HEK293 (cell line): ENCODE data around the gene SLC35F6.

Experiments used
- OSR2 ChIP-seq: fragments of 450-650 bp; formaldehyde crosslinking; IDR thresholded peaks from 2 replicates; pipeline ENCODE4 v1.5.1; 2016; ENCODE audit warnings: missing biosample characterization, missing genetic modification characterization
- PBX3 ChIP-seq: sonication (generic); formaldehyde crosslinking; IDR thresholded peaks from 2 replicates; pipeline ENCODE4 v1.8.1; 2022; ENCODE audit warnings: mild to moderate bottlenecking, moderate library complexity, missing genetic modification reagents
- PRDM10 ChIP-seq: fragments of 450-650 bp; formaldehyde crosslinking; IDR thresholded peaks from 2 replicates; pipeline ENCODE4 v1.5.1; 2016; ENCODE audit warnings: missing biosample characterization, missing genetic modification characterization
- PRDM4 ChIP-seq: fragments of 450-650 bp; formaldehyde crosslinking; IDR thresholded peaks from 2 replicates; pipeline ENCODE4 v1.5.1; 2017; ENCODE audit warnings: missing biosample characterization, missing genetic modification characterization
- SALL2 ChIP-seq: fragments of 450-650 bp; formaldehyde crosslinking; IDR thresholded peaks from 2 replicates; pipeline ENCODE4 v1.5.0; 2017; ENCODE audit warnings: missing biosample characterization, mild to moderate bottlenecking, missing genetic modification characterization, borderline replicate concordance
- TRIM28 ChIP-seq: IDR thresholded peaks from 2 replicates; pipeline ENCODE4 v1.6.1; 2011; ENCODE audit warnings: low read length, control low read depth, borderline replicate concordance
- YY2 ChIP-seq: fragments of 450-650 bp; formaldehyde crosslinking; IDR thresholded peaks from 2 replicates; pipeline ENCODE4 v1.5.1; 2016; ENCODE audit warnings: missing biosample characterization, missing genetic modification characterization
- ZBTB1 ChIP-seq: fragments of 450-650 bp; formaldehyde crosslinking; IDR thresholded peaks from 2 replicates; pipeline ENCODE4 v1.5.1; 2016; ENCODE audit warnings: missing biosample characterization, missing genetic modification characterization
- ZBTB20 ChIP-seq: fragments of 450-650 bp; formaldehyde crosslinking; IDR thresholded peaks from 2 replicates; pipeline ENCODE4 v1.5.1; 2016; ENCODE audit warnings: missing biosample characterization, missing genetic modification characterization
- ZBTB49 ChIP-seq: fragments of 450-650 bp; formaldehyde crosslinking; IDR thresholded peaks from 2 replicates; pipeline ENCODE4 v1.5.1; 2016; ENCODE audit warnings: missing biosample characterization, missing genetic modification characterization, low read depth
- ZNF132 ChIP-seq: fragments of 450-650 bp; formaldehyde crosslinking; IDR thresholded peaks from 2 replicates; pipeline ENCODE4 v1.5.1; 2017; ENCODE audit warnings: missing biosample characterization, missing genetic modification characterization, borderline replicate concordance
- ZNF140 ChIP-seq: fragments of 450-650 bp; formaldehyde crosslinking; IDR thresholded peaks from 2 replicates; pipeline ENCODE4 v1.5.1; 2016; ENCODE audit warnings: missing biosample characterization, missing genetic modification characterization
- ZNF174 ChIP-seq: fragments of 450-650 bp; formaldehyde crosslinking; IDR thresholded peaks from 2 replicates; pipeline ENCODE4 v1.5.0; 2017; ENCODE audit warnings: missing biosample characterization, mild to moderate bottlenecking, missing genetic modification characterization
- ZNF2 ChIP-seq: fragments of 450-650 bp; formaldehyde crosslinking; IDR thresholded peaks from 2 replicates; pipeline ENCODE4 v1.5.1; 2016; ENCODE audit warnings: missing biosample characterization, missing genetic modification characterization
- ZNF274 ChIP-seq, 2 experiments: fragments of 200-500 bp in 1 of 2; fragments of 450-650 bp in 1 of 2; sonication (Bioruptor generic) in 1 of 2; formaldehyde crosslinking in 1 of 2; IDR thresholded peaks; 2 replicates each; pipeline versions ENCODE4 v1.5.1 to v1.6.1; 2014 to 2016; ENCODE audit warnings: borderline replicate concordance in 1 of 2, inconsistent platforms in 1 of 2, low read length in 1 of 2, missing biosample characterization in 1 of 2, missing genetic modification characterization in 1 of 2
- ZNF280D ChIP-seq: fragments of 450-650 bp; formaldehyde crosslinking; IDR thresholded peaks from 2 replicates; pipeline ENCODE4 v1.5.1; 2016; ENCODE audit warnings: missing biosample characterization, missing genetic modification characterization
- ZNF37A ChIP-seq: fragments of 450-650 bp; IDR thresholded peaks from 2 replicates; pipeline ENCODE4 v1.5.1; 2018; ENCODE audit warnings: missing biosample characterization, missing genetic modification characterization
- ZNF426 ChIP-seq: fragments of 450-650 bp; formaldehyde crosslinking; IDR thresholded peaks from 2 replicates; pipeline ENCODE4 v1.5.1; 2017; ENCODE audit warnings: missing biosample characterization, missing genetic modification characterization, mild to moderate bottlenecking, inconsistent platforms, moderate library complexity
- ZNF560 ChIP-seq: fragments of 450-650 bp; formaldehyde crosslinking; IDR thresholded peaks from 2 replicates; pipeline ENCODE4 v1.5.1; 2017; ENCODE audit warnings: missing biosample characterization, missing genetic modification characterization, borderline replicate concordance
- ZNF561 ChIP-seq: fragments of 450-650 bp; IDR thresholded peaks from 2 replicates; pipeline ENCODE4 v1.5.1; 2018; ENCODE audit warnings: missing biosample characterization, missing genetic modification characterization, borderline replicate concordance
- ZNF658 ChIP-seq: fragments of 450-650 bp; formaldehyde crosslinking; IDR thresholded peaks from 2 replicates; pipeline ENCODE4; 2016; ENCODE audit warnings: missing biosample characterization, missing genetic modification characterization
- ZNF664 ChIP-seq: fragments of 450-650 bp; formaldehyde crosslinking; IDR thresholded peaks from 2 replicates; pipeline ENCODE4 v1.5.1; 2016; ENCODE audit warnings: missing biosample characterization, missing genetic modification characterization
- ZNF677 ChIP-seq: fragments of 450-650 bp; IDR thresholded peaks from 2 replicates; pipeline ENCODE4 v1.5.0; 2018; ENCODE audit warnings: missing biosample characterization, mild to moderate bottlenecking, missing genetic modification characterization, moderate library complexity
- ZNF776 ChIP-seq: fragments of 450-650 bp; formaldehyde crosslinking; IDR thresholded peaks from 2 replicates; pipeline ENCODE4 v1.5.0; 2017; ENCODE audit warnings: missing biosample characterization, missing genetic modification characterization, borderline replicate concordance
- ZXDB ChIP-seq: fragments of 450-650 bp; formaldehyde crosslinking; IDR thresholded peaks from 2 replicates; pipeline ENCODE4 v1.5.1; 2016; ENCODE audit warnings: missing biosample characterization, missing genetic modification characterization

Gene SLC35F6

GRCh38 chr2:26764078-26764887 lies at the start of gene SLC35F6 (continued):
- TF ChIP-seq ZNF280D (tag by site-specific recombination) = no peak
- TF ChIP-seq SALL2 = no peak
- TF ChIP-seq YY2 (tag by site-specific recombination) = no peak
- no peak for TF ChIP-seq ZBTB49 (tag by site-specific recombination)
- TF ChIP-seq ZNF560 (tag by site-specific recombination) = no peak
- TF ChIP-seq OSR2 (tag by site-specific recombination) = no peak
- TF ChIP-seq ZNF174 (tag by site-specific recombination) = no peak
- TF ChIP-seq ZNF140 (tag by site-specific recombination) = no peak
- no peak for TF ChIP-seq ZNF37A (tag by site-specific recombination)
- TF ChIP-seq ZNF274 (IDR thresholded peaks at IDR 0.05; ENCODE audit: low read length) = no peak
- TF ChIP-seq ZNF274 (tag by site-specific recombination; IDR thresholded peaks at IDR 0.05; ENCODE audit: borderline replicate concordance) = no peak
- TF ChIP-seq ZNF658 = no peak
- 0 out of 2 replicates have a peak, but pooled peaks have one; percentile 40 for TF ChIP-seq ZNF561 (tag by site-specific recombination)
- peak; percentile 98 for TF ChIP-seq ZXDB
- no peak for TF ChIP-seq ZNF2 (tag by site-specific recombination)
- TF ChIP-seq ZNF677 (tag by site-specific recombination) = no peak
- TF ChIP-seq PRDM4 (tag by site-specific recombination) = no peak
- no peak for TF ChIP-seq ZBTB1 (tag by site-specific recombination)
- TF ChIP-seq ZNF426 = no peak
- TF ChIP-seq ZNF664 (tag by site-specific recombination) = no peak
- peak; percentile 71; the same call in 1 of the 2 replicates for TF ChIP-seq PBX3 (CRISPR knock-in tag)
- no peak for TF ChIP-seq TRIM28
- no peak for TF ChIP-seq ZNF132 (tag by site-specific recombination)
- peak; percentile 95 for TF ChIP-seq ZBTB20
- no peak for TF ChIP-seq ZNF776 (tag by site-specific recombination)
- peak; percentile 89 for TF ChIP-seq PRDM10 (tag by site-specific recombination)
